SIG-M5 treated with dmso at 0.1 percent for 504 hours (cell line): Measurements from ENCODE around the gene CCL22.

Source experiments
- DNase-seq: peaks from one replicate; lab custom pipeline; 2025; ENCODE audit not compliant: unreplicated experiment; lab: John Stamatoyannopoulos, UW

CCL22 gene

DNA sequence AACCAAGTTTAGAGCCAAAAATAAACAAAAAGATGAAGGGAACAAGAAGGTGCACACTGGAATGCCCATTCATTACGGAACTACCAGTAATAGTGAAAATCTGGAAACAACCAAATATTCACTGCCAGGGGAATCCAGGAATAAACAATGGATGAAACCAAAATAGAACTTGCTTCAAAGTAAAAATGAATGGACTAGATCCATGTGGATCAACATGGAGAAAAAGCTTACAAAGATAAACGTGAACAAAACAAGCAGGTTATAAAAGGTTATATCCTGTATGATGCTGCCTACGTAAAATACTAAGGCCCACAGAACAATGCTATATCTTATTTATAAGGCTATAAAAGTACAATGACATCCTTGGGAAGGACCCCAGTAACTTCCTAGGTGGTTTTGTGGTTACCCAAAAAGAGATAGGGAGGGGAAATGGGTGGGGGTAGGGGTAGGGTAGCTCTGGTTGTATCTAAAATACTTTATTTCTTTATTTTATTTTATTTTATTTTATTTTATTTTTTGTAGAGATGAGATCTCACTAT lies 12.8 kb upstream of the CCL22 start:
- DNase-seq = no peak

DNA sequence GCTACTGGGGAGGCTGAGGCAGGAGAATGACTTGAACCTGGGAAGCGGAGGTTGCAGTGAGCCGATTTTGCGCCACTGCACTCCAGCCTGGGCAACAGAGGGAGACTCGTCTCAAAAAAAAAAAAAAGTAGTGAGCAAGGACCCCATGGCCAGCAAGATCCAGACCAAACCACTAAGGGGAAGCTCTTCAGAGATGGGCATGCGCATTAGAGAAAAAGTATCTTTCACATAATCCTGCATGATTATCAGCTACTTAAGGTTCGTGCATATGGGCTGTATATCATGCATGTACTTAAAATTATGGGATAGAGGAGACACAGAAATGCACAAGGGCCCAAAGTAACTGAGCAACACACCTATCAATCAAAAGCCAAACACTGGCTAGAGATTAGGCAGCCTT lies 10.7 kb upstream of the CCL22 start:
- no peak for DNase-seq

DNA sequence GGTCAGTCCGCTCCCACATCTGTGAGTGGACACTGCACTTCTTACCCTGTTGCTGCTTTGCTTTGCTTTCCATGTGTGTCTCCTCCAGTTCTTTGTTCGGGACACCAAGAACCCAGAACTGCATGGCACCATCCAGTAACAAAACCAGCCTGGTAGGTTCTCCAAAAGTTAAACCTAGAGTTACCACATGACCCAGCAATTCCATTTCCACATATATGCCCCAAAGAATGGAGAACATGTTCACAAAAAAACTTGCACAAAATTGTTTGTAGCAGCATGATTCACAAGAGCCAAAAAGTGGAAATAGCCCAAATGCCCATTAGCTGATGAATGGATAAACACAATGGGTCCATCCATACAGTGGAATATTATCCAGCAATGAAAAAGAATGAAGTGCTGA lies 10.3 kb upstream of the CCL22 start:
- DNase-seq = no peak

DNA sequence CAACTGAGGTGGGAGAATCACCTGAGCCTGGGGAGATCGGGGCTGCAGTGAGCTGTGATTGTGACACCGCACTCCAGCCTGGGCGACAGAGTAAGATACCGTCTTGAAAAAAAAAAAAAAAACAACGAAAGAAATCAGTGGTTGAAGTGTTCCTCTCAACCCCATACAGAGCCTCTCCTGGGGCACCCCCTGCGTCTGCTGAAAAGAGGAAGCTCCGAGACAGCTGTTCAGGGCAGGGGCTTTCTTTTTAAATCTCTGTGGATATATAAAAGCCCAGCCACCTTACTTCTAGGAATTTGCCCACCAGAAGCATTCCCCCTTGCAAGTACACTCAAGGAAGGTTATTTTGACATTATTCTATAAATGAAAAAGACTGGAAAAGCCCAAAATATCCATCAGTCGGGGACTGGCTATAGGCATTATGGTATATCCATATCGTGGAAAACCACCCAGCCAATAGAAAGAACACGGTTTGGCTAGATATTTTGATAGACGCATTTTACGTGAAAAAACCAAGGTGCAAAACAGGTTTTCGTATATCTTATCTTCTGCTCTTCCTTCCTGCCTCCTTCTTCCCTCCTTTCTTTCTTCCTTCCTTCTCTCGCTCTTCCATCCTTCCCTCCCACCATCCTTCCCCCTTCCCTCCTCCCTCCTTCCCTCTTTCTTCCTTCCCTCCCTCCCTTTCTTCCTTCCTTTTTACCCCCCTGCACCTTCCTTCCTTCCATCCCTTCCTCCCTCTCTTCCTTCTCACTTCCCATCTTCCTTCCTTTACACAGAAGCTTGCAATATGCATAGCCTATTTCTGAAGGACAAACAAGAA lies 9.2 kb upstream of the CCL22 start:
- peak; percentile 31 for DNase-seq

DNA sequence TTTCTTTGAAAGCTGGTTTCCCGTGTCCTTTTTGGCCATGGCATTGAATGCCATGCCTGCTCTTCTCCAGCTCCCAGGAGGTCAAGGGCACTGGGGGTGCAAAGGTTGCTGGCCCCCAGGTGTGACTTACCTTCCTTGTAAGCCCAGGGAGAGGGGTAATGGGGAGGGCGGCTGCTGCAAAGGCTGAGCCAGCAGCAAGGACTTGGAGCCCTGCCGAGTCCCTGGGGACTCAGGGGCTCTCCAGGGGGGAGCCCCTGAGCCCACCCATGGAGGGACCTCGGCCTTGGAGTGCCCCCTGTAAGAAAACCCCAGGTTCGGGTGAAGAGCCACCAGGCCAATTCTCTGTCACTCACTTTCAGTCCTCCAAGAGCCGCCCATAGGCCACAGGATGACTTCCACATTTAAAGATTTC lies 5.9 kb upstream of the CCL22 start:
- DNase-seq = no peak

DNA sequence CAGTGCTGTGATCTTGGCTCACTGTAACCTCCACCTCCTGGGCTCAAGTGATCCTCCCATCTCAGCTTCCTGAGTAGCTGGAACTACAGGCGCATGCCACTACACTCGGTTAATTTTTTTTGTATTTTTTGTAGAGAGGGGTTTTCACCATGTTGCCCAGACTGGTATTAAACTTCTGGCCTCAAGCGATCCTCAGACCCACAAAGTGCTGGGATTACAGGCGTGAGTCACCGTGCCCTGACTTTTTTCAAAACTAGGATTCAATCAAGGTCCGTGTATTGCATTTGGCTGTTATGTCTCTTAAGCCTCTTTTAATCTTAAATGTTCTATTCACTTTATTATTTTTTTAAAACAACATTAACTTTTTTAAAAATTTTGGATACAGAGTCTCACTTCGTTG lies 4.3 kb upstream of the CCL22 start:
- DNase-seq = no peak

DNA sequence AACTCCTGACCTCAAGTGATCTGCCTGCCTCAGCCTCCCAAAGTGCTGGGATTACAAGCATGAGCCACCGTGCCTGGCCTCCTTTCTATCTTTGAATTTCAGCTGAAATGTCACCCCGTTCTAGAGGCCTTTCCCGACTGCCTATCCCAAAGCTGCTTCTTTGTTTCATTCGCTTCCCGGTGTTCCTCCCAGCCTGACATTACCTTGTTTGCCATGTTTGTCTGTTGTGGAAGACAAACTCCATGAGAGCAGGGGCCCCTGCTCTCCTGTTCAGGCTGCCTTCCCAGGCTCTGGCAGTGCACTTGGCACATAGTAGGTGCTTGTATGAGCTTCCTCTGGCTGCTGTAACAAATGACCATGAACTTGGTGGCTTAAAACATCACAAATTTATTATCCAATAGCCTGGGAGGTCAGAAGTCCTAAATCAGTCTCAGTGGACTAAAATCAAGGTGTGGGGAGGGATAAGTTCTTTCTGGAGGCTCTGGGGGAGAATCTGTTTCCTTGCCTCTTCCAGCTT lies 2.6 kb upstream of the CCL22 start:
- no peak for DNase-seq

DNA sequence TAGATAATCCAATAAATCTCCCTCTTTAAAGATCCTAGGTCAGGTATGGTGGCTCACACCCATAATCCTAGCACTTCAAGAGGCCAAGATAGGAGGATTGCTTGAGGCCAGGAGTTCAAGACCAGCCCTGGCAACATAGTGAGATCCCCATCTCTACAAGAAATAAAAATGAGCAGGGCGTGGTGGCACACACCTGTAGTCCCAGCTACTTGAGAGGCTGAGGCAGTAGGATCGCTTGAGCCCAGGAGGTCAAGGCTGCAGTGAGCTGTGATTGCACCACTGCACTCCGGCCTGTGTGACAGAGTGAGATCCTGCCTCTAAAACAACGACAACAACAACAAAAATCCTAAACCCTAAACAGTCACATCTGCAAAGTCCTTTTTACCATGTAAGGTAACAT lies 2.0 kb upstream of the CCL22 start:
- DNase-seq = no peak

DNA sequence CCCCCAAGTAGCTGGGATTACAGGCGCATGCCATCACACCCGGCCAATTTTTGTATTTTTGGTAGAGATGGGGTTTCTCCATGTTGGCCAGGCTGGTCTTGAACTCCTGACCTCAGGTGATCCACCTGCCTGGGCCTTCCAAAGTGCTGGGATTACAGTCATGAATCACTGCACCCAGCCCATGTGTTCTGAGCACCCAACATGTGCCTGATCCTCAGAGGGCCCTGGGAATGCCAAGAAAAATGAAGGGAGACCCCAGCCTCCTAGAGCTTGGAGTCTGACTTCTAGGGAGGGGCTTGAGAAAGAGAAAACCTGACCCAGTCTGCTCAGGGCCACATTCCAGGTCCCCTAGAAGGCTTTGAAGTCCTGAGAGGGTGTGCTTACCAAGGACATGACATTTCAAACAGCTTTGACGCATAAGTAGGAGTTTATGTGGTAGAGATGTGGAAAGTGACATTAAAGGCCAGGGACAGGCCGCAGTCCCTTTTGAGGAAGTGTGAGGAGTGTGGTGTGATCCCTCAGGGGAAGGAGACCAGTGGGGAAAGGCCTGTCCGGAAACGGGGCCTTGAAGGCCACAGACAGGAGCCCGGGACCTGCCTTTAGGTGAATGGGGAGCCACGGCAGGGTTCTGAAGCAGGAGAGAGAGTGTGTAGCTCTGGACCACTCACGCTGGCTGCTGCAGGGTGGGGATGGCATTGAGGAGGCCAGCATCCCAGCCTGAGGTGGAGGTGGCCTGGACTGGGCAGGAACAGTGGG lies 1.1 kb upstream of the CCL22 start:
- peak; percentile 12 for DNase-seq

DNA sequence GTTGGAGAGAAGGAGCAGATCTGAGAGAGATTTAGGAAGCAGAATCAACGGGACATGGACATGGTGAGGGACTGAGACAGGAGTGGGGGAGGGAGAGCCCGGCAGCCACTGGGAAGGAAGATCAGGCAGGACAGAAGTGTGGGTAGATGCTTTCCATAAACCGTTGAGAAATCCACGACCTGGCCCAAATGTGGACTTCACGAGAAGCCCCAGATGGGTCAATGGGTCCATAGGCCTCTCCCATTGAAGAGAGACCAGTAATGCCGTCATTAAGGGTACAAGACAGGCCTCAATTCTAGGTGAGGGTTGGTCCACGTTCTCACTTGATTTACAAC lies 530 bp upstream of the CCL22 start:
- DNase-seq = no peak

DNA sequence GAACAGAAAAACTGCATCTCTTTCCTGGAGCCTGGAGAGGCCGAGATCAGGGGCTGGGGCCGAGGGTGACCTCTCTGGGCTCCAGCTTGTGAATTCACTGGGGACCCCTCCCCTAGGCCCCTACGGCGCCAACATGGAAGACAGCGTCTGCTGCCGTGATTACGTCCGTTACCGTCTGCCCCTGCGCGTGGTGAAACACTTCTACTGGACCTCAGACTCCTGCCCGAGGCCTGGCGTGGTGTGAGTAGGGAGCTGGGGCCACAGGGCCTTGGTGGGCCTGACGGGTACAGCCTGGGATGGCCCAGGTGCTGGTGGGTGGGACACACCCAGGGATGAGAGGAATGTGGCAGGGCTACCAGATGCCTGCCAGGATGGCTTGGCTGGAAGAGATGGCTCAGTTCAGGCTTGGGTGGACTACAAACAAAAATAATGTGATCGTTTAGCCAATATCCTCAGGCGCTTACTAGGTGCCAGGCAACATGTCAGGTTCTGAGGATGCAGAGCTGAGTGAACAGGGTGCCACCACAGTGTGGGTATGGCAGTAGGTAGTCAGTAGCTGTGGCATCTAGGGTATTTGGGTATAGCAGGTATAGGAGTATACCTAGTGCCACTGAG lies 1.8 kb downstream of the CCL22 start:
- no peak for DNase-seq

DNA sequence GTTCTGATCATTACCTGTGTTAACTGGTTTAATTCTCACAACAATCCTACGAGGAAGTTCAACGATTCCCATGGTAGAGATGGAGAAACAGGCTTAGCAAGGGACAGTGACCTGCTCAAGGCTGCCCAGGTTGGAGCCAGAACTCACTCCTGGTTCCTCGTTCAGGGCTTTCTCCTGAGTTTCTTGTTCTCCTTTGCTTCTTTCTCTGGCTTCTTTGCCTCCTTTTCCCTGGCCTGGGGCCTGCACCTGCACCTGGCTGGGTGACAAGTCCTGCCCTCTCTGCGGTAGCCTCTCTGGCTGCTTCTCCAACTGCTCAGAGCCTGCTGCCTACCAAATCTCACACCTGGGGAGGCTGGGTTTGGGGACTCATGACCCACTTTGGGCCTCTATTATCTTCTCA lies 2.8 kb downstream of the CCL22 start:
- DNase-seq = no peak

DNA sequence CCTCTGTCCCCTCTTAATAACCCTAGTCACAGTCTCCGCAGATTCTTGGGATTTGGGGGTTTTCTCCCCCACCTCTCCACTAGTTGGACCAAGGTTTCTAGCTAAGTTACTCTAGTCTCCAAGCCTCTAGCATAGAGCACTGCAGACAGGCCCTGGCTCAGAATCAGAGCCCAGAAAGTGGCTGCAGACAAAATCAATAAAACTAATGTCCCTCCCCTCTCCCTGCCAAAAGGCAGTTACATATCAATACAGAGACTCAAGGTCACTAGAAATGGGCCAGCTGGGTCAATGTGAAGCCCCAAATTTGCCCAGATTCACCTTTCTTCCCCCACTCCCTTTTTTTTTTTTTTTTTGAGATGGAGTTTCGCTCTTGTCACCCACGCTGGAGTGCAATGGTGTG lies 5.6 kb downstream of the CCL22 start:
- DNase-seq = no peak

DNA sequence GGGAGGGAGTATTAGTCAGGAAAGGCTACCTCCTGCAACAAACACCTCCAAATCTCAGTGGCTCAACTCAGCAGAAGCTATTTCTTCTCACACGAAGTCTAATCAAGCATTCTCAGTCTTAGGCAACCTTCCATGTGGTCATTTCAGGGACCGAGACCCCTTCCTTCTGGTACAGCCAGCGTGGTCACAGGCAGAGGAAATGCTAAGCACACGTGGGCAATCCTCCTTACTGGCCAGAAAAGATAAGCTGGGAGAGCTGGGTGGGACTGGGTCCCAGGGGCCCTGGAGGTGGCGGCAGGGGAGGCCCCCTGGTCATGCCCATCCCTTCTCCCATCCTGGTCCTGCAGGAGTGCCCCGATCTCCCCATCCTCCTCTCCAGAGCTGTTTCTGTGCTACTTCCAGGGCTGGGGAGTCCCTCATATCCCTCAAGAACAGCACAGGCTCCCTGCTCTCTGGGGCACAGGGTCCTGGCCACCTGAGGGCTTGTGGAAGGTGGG lies 8.0 kb downstream of the CCL22 start:
- DNase-seq = no peak

DNA sequence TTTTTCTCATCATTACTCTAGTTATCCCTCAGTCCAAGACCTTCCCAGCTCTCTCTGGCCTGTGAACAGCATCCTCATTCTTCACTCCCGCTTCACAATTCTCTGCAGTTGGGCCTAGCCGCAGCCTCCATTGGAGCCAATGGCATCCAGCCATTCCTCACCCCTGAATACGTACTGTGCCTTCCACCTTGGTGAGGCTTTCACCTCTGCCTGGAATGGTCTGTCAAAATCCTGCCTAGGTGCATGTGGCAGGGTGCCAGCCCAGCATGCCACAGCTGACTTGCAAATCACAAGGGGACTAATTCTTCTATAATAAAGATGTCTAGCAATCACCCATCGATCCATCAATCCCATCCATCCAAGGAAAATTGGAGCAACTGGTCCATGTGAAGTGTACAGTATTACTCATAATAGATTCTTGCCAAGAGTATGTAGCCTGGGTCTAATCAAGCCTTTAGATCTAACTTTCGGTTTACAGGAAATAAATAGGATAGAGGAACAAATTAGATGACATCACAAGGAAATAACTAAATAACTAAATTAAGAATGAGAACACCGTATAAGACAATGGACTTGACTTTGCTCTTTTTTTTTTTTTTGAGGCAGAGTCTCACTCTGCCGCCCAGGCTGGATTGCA lies 8.7 kb downstream of the CCL22 start:
- DNase-seq = no peak

DNA sequence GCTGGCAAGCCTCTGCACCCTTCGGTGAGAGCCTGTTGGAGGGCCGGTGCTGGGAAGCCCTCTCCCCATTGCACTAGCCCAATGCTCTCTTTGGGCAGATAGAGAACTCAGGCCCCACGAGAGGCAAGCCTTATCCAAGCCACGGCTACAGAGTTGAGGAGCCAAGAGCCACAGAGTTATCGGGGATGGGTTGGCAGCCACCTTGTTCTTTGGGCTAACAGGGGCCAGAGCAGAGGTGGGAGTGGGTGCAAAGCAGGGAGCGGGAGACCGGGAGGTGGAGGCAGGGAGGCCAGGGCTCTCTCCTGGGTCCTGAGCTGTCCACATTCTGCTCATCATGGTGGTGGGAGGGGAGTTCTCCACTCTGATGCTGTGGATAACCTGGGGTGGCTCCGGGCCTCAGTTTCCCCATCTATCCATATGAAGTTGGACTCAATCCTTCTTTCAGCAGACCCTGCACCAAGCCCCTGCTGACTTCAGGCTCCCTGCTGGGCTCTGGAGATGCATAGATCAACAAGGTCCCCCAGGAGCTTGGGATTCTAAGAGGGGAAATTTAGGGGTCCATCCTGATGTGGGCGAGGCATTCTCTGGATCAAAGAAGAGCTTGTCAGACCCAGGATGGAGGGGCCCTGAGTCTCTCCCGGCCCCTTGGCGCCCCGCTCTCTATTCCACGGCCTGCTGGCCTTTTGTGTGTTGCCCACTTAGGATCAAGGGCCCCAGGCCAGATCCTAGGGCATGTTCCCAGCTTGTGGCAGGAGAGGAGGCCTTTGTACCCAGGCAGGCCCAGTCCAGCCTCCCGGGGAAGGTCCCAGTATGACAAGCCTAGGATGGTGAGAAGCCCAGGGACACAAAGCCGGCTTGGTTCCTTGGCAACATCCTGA lies 13.2 kb downstream of the CCL22 start:
- no peak for DNase-seq

DNA sequence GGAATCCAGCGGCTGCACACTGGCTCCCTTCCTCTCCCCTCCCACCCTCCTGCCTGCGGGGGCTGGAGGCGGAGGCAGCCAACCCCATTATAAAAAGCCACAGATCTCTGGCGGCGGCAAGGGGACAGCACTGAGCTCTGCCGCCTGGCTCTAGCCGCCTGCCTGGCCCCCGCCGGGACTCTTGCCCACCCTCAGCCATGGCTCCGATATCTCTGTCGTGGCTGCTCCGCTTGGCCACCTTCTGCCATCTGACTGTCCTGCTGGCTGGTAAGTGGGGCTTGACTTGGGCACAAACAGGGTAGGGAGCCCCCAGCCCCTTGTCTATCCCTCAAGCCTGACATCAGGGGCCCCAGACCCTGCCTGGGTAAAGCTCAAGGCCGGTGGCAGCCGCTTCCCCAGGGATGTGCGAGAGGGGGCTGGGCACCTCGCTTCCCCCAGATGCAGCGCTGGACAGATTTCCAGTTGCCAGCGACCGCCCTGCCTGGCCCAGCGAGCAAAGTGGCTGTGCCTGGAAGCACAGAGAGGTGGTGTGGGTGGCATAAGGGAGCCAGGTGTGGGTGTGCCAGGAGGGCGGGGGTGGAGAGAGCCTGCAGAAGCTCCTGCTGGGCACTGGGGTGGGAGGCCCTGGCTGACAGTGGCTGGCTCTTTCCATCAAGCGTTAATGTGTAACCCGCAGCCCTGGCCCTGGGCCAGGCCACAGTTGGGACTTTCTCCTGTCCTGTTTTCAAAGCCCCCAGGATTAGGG lies 14.0 kb downstream of the CCL22 start, which contains the start of gene CX3CL1:
Gene CX3CL1, plus strand, starts transcription at position 119 of the 745 bp plus-strand sequence. Its CDS starts 79 bp downstream, at position 198.
- no peak for DNase-seq

DNA sequence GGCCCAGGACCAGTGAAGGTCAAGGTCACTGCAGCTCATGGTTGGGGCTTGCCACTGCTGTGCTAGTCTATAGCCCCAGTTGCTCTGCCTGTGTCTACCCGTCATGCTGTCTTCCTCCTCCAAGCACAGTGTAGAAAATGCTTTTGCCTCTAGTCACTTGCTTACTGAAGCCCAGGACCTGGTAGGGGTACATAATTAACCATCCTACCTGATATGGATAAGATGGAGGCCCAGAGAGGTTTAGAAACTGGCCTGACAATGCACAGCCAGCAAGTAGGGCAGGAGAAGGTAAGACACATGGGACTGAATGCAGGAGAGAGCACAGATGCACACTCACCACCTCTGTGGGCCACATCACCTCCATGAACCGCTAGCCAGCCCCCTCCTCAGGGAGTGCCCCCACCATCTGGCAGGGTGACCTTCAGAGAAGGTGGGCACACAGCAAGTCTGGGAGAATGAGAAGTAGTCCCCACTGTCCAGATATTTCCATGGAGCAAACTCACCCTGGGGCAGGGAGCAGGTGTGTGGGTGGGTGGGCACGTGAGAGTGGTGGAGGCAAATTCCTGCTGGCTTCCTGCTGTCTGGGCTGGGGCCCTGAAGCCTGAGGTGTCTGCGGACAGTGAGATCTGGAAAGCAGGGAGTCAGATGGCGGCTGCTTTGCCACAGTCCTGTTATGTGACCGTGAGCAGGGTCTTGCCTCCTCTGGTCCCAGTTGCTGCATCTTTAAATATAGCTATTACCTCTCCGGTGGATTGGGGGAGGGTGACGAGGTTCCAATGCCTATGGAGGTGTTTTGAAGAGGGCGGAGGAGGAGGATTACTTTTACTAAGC lies 14.7 kb downstream of the CCL22 start:
- no peak for DNase-seq
